Measurements from ENCODE around the gene DUSP2. TPM values are rescaled to one million over a fixed set of nuclear protein-coding genes. Genes with fewer than 3 reads are reported as not detected.

Gene DUSP2
- total and polyA plus RNA-seq, 2 donors (not counting 1 experiment from before 2014, with no cell fraction given) = 69.8 to 433 TPM

DNA sequence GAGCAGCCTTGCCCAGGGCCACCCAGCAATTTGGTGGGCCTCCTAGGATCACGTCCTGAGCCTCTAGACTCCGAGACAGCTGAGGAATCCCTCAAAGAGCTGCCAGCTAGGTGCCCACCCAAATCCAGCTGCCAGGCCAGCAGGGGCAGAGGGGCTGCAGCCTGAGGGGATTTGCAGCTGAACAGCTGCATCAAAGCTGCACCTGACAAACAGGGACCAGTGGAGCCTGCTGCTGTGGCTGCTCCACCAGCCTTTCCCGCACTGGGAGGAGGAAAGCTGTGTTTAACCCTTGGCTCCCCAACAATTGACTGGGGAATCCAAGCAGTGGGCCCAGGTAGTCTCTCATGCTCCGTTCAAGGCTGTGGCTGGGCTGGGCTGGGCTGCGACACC is 37.1 kb downstream of the DUSP2 start:
- ATAC-seq (ENCODE audit: low read depth) = no peak
- Histone ChIP-seq H3K4me3 (ENCODE audit: control extremely low read depth in 1 of 5, extremely low read depth in 1 of 5, insufficient read depth in 1 of 5, low read depth in 2 of 5, low read length in 4 of 5) (no peak overlapping the region), H3K27me3 (replicated peaks in 1 of 4; ENCODE audit: control extremely low read depth in 1 of 4, control insufficient read depth in 3 of 4, insufficient read depth in 4 of 4, low read length in 3 of 4) (peaks cover 0 to 3% (median 0%) of the 10 kb centered on the region in 4 experiments), H3K4me1 (ENCODE audit: control insufficient read depth in 2 of 2, insufficient read depth in 2 of 2, low read length in 2 of 2) (no peaks in the 10 kb centered on the region), H3K9me3 (ENCODE audit: control extremely low read depth in 1 of 3, control insufficient read depth in 2 of 3, insufficient read depth in 1 of 3, low read length in 2 of 3) (peaks cover 0 to 23% (median 11%) of the 10 kb centered on the region in 3 donors), H3K27ac (ENCODE audit: low read length in 2 of 2) (no peak overlapping the region), H3K4me2 (replicated peaks; ENCODE audit: low read depth, low read length, poor library complexity, severe bottlenecking) (no peak overlapping the region), H3K9ac (ENCODE audit: low read length) (no peak overlapping the region), H2AFZ (ENCODE audit: insufficient read depth, low read depth, low read length, poor library complexity, severe bottlenecking) (no peak overlapping the region), H4K20me1 (ENCODE audit: control insufficient read depth, insufficient read depth, low read length, poor library complexity, severe bottlenecking) (no peaks in the 10 kb centered on the region), H3K36me3 (replicated peaks in 1 of 2; ENCODE audit: control extremely low read depth in 1 of 2, control insufficient read depth in 1 of 2, extremely low read depth in 1 of 2, insufficient read depth in 2 of 2, low read length in 1 of 2) (no peaks in the 10 kb centered on the region), H3K79me2 (ENCODE audit: control insufficient read depth, insufficient read depth, low read length) (no peaks in the 10 kb centered on the region)
- CTCF ChIA-PET = interaction anchor here (1.0 to 1.8 kb wide), 2 partner anchors 9 to 66 kb away, joined by 4 to 5 read pairs; partner anchors contain the start of gene ADRA2B
- intact Hi-C loops (cut with micrococcal nuclease) = no loop called here
- Mint-ChIP-seq H3K27ac (no peak overlapping the region), H3K4me1 (no peaks in the 10 kb centered on the region), H3K27me3 (peaks cover 10% of the 10 kb centered on the region), H3K4me3 (no peak overlapping the region), H3K9me3 (ENCODE audit: insufficient read depth) (peaks cover 5% of the 10 kb centered on the region)
- 61% methylated on average over 5 of the region's 5 CpGs for WGBS (ENCODE audit: insufficient coverage)
- no peak for TF ChIP-seq CTCF (IDR thresholded peaks at IDR 0.05)
- no peak for TF ChIP-seq EZH2 (IDR thresholded peaks at IDR 0.05; ENCODE audit: borderline replicate concordance, insufficient read depth, low read depth, low read length, poor library complexity, severe bottlenecking)
- no peak for DNase-seq
- POLR2A ChIA-PET = no interaction called here

- ChIA-PET CTCF (interaction anchor here (1.8 kb wide), 1 partner anchor 9 kb away, joined by 5 read pairs; the partner anchor contains the start of gene ADRA2B), POLR2A (no interaction called here)
- no peak overlapping the region for H3K4me3 ChIP-seq (ENCODE audit: control extremely low read depth in 1 of 5, extremely low read depth in 1 of 5, insufficient read depth in 1 of 5, low read depth in 2 of 5, low read length in 4 of 5)
- H3K27ac ChIP-seq (ENCODE audit: low read length in 2 of 2) = no peak overlapping the region
- WGBS (ENCODE audit: insufficient coverage) = no CpG with 5 or more reads among the region's 3 CpGs
- no peaks in the 10 kb centered on the region for H4K20me1 ChIP-seq (ENCODE audit: control insufficient read depth, insufficient read depth, low read length, poor library complexity, severe bottlenecking)
- DNase-seq (no peak), ATAC-seq (ENCODE audit: low read depth) (no peak)
- Mint-ChIP-seq H3K9me3 (ENCODE audit: insufficient read depth) (peaks cover 5% of the 10 kb centered on the region), H3K27ac (no peak overlapping the region), H3K4me1 (no peaks in the 10 kb centered on the region), H3K27me3 (peaks cover 10% of the 10 kb centered on the region), H3K4me3 (no peak overlapping the region)
- intact Hi-C loops (cut with micrococcal nuclease) = no loop called here
- H3K36me3 ChIP-seq (replicated peaks in 1 of 2; ENCODE audit: control extremely low read depth in 1 of 2, control insufficient read depth in 1 of 2, extremely low read depth in 1 of 2, insufficient read depth in 2 of 2, low read length in 1 of 2) = no peaks in the 10 kb centered on the region
- H3K79me2 ChIP-seq (ENCODE audit: control insufficient read depth, insufficient read depth, low read length) = no peaks in the 10 kb centered on the region
- H3K9ac ChIP-seq (ENCODE audit: low read length) = no peak overlapping the region
- no peak overlapping the region for H2AFZ ChIP-seq (ENCODE audit: insufficient read depth, low read depth, low read length, poor library complexity, severe bottlenecking)
- no peaks in the 10 kb centered on the region for H3K4me1 ChIP-seq (ENCODE audit: control insufficient read depth in 2 of 2, insufficient read depth in 2 of 2, low read length in 2 of 2)
- no peak for TF ChIP-seq EZH2 (IDR thresholded peaks at IDR 0.05; ENCODE audit: borderline replicate concordance, insufficient read depth, low read depth, low read length, poor library complexity, severe bottlenecking)
- H3K9me3 ChIP-seq (ENCODE audit: control extremely low read depth in 1 of 3, control insufficient read depth in 2 of 3, insufficient read depth in 1 of 3, low read length in 2 of 3) = peaks cover 0 to 23% (median 11%) of the 10 kb centered on the region in 3 donors
- H3K4me2 ChIP-seq (replicated peaks; ENCODE audit: low read depth, low read length, poor library complexity, severe bottlenecking) = no peak overlapping the region
- H3K27me3 ChIP-seq (replicated peaks in 1 of 4; ENCODE audit: control extremely low read depth in 1 of 4, control insufficient read depth in 3 of 4, insufficient read depth in 4 of 4, low read length in 3 of 4) = peaks cover 0 to 3% (median 0%) of the 10 kb centered on the region in 4 experiments
Measured at GRCh38 chr2:96107708-96108065, 37.6 kb downstream of the DUSP2 start.

Measured in B cell (primary cell).